HEK293T (cell line): ENCODE data around the gene BARD1.
"Not testable (repeated sequence)": the region's sequence is repeated elsewhere in the genome, so short reads cannot be mapped to it uniquely, and the experiment has no call there.

ENCODE experiments used
- CTCF ChIA-PET: fragments of 350-600 bp; formaldehyde crosslinking; extraction: SDS; loops from one replicate; lab custom pipeline; 2021; ENCODE audit warnings: antibody characterized with exemption, inconsistent platforms; lab: Yijun Ruan, JAX
- POLR2A ChIA-PET: fragments of 350-600 bp; formaldehyde crosslinking; extraction: SDS; loops from one replicate; lab custom pipeline; 2020; ENCODE audit warnings: antibody characterized with exemption, inconsistent platforms; lab: Yijun Ruan, JAX
- DNase-seq: peaks from one replicate; pipeline ENCODE4 v3.0.0; 2012; ENCODE audit warnings: mixed read lengths; ENCODE audit errors: extremely low spot score
- ARNT ChIP-seq: fragments of 450-650 bp; IDR thresholded peaks from 2 replicates; pipeline ENCODE4 v1.6.1; 2017; ENCODE audit warnings: mild to moderate bottlenecking
- BHLHE40 ChIP-seq: fragments of 450-650 bp; IDR thresholded peaks from 2 replicates; pipeline ENCODE4 v1.6.1; 2016; ENCODE audit warnings: mild to moderate bottlenecking, moderate library complexity, borderline replicate concordance
- CTBP1 ChIP-seq: fragments of 450-650 bp; IDR thresholded peaks from 2 replicates; pipeline ENCODE4 v1.6.1; 2016; ENCODE audit warnings: borderline replicate concordance
- ELF4 ChIP-seq: fragments of 450-650 bp; IDR thresholded peaks from 2 replicates; pipeline ENCODE4 v1.6.1; 2017; ENCODE audit warnings: antibody characterized with exemption
- FOXA1 ChIP-seq: fragments of 450-650 bp; IDR thresholded peaks from 2 replicates; pipeline ENCODE4 v1.6.1; 2016; ENCODE audit warnings: mild to moderate bottlenecking
- FOXK2 ChIP-seq: fragments of 450-650 bp; IDR thresholded peaks from 2 replicates; pipeline ENCODE4 v1.6.1; 2016; ENCODE audit warnings: mild to moderate bottlenecking
- FOXM1 ChIP-seq: fragments of 450-650 bp; IDR thresholded peaks from 2 replicates; pipeline ENCODE4 v1.6.1; 2017; ENCODE audit warnings: mild to moderate bottlenecking, borderline replicate concordance
- HDGF ChIP-seq: fragments of 450-650 bp; IDR thresholded peaks from 2 replicates; pipeline ENCODE4 v1.6.1; 2017; ENCODE audit warnings: antibody characterized with exemption, borderline replicate concordance
- L3MBTL2 ChIP-seq: fragments of 450-650 bp; conservative IDR thresholded peaks from 2 replicates; pipeline ENCODE4 v1.6.1; 2016; ENCODE audit warnings: mild to moderate bottlenecking
- LEF1 ChIP-seq: fragments of 450-650 bp; IDR thresholded peaks from 2 replicates; pipeline ENCODE4 v1.6.1; 2017; ENCODE audit warnings: mild to moderate bottlenecking, borderline replicate concordance
- NFRKB ChIP-seq: fragments of 450-650 bp; IDR thresholded peaks from 2 replicates; pipeline ENCODE4 v1.6.1; 2016; ENCODE audit warnings: mild to moderate bottlenecking, moderate library complexity
- SP1 ChIP-seq: fragments of 450-650 bp; IDR thresholded peaks from 2 replicates; pipeline ENCODE4 v1.6.1; 2017
- SUZ12 ChIP-seq: fragments of 450-650 bp; IDR thresholded peaks from 2 replicates; pipeline ENCODE4 v1.6.1; 2016; ENCODE audit warnings: mild to moderate bottlenecking
- TARDBP ChIP-seq: fragments of 450-650 bp; IDR thresholded peaks from 2 replicates; pipeline ENCODE4 v1.6.1; 2016
- ZNF384 ChIP-seq: fragments of 450-650 bp; IDR thresholded peaks from 2 replicates; pipeline ENCODE4 v1.6.1; 2016
- TF ChIP-seq, protein P1 (sequence below): fragments of 450-650 bp; IDR thresholded peaks from 2 replicates; pipeline ENCODE4 v1.6.1; 2016

Gene BARD1

DNA sequence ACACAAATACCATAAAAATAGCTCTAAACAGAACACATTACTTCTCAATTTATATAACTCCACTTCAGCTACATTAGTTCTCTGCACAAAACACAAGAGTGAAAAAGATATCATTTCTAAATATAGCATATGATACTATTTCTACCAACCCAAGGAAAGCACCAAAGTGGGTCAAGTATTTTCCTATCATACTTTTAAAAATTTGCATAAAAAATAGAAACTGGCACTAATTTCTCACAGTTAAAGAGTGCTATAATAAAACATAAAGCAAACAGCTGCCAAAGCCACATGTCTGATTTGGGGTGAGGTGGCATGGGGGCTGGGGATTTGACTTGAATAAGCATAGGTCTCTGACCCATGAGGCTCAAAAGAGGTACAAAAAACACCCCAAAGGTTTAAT, 61.5 kb downstream of the BARD1 start:
- DNase-seq, result no peak
- POLR2A ChIA-PET, result no interaction called here
- CTCF ChIA-PET, result no interaction called here
- TF ChIP-seq ARNT, result no peak
- no peak for TF ChIP-seq ZNF384
- TF ChIP-seq SP1, result no peak
- no peak for TF ChIP-seq L3MBTL2

DNA sequence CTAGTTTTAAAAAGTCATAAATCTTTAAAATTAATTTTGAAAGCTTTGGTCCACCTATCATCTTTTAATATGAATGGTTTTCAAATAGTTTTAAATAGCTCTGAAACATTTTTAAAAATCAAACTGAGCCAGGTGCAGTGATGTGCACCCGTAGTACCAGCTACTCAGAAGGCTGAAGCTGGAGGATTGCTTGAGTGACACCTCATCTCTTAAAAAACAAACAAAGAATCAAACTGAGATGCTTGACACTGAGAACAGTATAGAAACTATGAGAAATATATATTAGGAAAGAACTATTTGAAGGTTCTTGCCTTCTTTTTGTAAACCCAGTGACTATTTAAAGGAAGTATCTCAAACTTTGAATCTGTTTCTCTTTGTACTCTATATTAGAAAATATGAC, 67.4 kb downstream of the BARD1 start:
- TF ChIP-seq HDGF (no peak), FOXM1 (no peak), ELF4 (no peak), L3MBTL2 (no peak), BHLHE40 (no peak), CTBP1 (no peak), TARDBP (no peak)
- CTCF ChIA-PET, result no interaction called here
- POLR2A ChIA-PET, result no interaction called here
- DNase-seq, result no peak

DNA sequence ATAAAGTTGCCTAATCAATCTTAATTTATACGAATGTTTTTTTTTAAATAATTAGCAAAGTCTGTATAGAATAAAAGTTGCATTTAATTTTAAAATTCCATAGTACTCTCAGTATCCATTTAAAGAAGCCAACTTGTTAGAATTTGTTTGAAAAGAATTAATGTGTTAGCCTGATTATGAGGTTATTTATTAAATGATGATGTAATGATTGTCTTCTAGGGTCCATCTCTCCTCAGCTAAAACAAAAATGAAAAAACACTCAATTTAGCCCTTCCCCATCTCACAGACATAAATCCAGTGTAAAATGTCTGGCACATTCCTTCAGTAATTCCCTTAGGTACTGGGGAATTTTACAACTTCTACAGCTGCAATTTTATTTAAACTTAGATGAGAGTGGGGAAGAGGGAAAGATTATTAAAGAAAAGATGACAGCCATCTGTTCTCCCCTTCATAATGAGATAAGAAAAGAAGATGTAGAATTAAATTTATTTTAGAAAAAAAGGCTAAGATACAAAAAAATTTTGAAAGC, 68.6 kb downstream of the BARD1 start:
- POLR2A ChIA-PET, result no interaction called here
- no peak for DNase-seq
- CTCF ChIA-PET, result no interaction called here
- TF ChIP-seq FOXK2, result no peak
- TF ChIP-seq ELF4, result no peak
- TF ChIP-seq HDGF, result no peak

DNA sequence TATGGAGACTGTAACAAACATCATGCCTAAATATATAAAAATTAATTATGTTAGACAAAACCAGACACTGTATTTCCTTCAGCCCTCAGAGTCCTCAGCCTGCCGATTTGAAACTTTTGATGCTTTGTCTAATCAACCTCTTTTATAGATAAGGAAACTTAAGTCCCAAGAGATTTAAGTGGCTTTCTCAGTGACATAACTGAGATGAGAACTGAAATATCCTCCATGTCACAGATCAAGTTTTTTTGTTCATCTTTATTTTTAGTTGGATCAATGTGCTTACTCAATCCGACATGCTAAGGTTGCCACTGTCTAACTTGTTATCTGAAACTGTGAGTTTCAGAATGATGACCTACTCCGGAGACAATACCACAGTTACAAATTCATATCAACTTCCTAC, 72.3 kb downstream of the BARD1 start:
- CTCF ChIA-PET, result no interaction called here
- TF ChIP-seq BHLHE40 (no peak), FOXK2 (no peak)
- POLR2A ChIA-PET, result no interaction called here
- no peak for DNase-seq

DNA sequence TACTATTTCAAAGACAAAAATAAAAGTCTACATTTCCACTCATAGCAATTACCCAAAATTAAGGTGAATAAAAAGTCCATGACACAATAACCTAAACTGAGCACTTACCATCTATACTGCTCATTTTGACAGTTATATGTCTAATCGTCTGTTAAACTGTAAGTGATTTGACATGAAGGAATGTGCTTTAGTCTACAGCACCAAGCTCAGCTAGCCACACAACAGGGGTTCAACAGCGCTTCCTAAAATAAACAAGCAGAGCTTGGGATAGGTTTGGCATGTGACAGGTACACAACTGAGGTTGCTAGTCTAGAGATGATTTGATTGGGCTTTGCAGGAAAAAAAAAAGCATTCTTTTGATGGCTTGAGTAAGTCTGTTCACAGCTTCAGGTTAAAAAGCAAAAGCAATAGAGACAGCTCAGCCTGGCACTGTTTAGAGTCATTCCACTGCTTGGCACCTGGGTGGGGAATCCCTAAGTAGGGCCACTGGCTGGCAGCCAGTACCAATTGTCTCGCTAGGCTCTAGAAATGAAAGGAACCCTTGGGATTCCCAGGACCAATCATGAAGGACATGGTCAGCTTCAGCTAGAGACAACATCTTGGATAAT, 78.6 kb downstream of the BARD1 start:
- DNase-seq, result peak; percentile 14
- POLR2A ChIA-PET, result no interaction called here
- CTCF ChIA-PET, result no interaction called here
- no peak for TF ChIP-seq ARNT
- TF ChIP-seq, protein P1, sequence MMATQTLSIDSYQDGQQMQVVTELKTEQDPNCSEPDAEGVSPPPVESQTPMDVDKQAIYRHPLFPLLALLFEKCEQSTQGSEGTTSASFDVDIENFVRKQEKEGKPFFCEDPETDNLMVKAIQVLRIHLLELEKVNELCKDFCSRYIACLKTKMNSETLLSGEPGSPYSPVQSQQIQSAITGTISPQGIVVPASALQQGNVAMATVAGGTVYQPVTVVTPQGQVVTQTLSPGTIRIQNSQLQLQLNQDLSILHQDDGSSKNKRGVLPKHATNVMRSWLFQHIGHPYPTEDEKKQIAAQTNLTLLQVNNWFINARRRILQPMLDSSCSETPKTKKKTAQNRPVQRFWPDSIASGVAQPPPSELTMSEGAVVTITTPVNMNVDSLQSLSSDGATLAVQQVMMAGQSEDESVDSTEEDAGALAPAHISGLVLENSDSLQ, result peak; percentile 49

DNA sequence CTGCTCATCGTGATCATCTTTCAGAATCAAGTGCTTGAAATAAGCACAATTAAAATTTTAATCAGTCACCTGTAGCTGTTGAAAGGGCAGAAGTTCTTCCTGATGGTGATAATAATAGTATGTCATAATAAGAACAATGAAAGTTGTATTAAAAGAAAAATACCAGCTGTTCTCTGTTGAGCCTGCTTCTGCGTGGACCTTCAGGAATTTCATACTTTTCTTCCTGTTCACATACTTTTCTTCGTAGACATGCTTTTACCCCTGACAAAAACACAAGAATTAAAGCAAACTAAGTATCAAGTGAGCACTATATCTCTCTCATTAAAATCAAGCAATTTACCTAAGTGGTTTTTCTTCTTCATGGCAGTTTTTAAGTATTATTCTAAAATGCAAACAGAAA, 79.2 kb downstream of the BARD1 start:
- ChIA-PET CTCF (no interaction called here), POLR2A (no interaction called here)
- TF ChIP-seq L3MBTL2 (no peak), FOXM1 (no peak), CTBP1 (no peak), NFRKB (no peak), ARNT (no peak), ELF4 (no peak), HDGF (no peak), ZNF384 (no peak)
- DNase-seq, result no peak

DNA sequence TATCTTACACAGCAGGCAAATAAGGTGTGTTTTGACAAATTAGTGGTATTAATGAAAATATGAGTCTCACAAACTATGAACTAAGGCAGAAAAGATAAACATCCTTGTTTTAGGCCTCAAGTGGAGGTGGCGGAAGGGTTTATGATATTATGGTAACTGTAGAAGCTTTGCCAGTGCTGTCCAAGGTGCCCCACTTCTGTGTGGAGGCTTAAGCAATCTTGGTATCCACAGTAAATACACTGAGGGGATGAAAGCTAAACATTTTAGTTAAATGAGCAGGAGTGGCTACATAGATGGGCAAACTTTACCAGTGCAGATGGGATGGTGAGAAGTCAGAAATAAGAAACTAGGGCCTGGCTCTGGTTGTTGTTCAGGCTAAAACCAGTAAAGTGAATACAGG, 84.7 kb downstream of the BARD1 start:
- TF ChIP-seq SUZ12 (no peak), TARDBP (no peak), FOXM1 (no peak), HDGF (no peak), ELF4 (no peak), CTBP1 (no peak), BHLHE40 (no peak), SP1 (no peak), LEF1 (no peak), FOXK2 (no peak), ZNF384 (no peak), L3MBTL2 (no peak), NFRKB (no peak), ARNT (no peak), FOXA1 (no peak)
- TF ChIP-seq, protein P1, result no peak
- CTCF ChIA-PET, result no interaction called here
- DNase-seq, result no peak
- POLR2A ChIA-PET, result no interaction called here

DNA sequence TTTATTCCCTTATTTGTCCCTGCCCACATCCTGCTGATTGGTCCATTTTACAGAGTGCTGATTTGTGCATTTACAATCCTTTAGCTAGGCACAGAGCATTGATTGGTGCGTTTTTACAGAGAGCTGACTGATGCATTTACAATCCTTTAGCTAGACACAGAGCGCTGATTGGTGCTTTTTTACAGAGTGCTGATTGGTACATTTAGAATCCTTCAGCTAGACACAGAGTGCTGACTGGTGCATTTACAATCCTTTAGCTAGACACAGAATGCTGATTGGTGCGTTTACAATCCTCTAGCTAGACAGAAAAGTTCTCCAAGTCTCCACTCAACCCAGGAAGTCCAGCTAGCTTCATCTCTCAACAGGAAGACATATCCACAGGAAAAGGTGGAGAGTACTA, 91.6 kb downstream of the BARD1 start:
- CTCF ChIA-PET, DNase-seq, POLR2A ChIA-PET: not testable (repeated sequence)
